Activated CD4-positive, alpha-beta T cell treated with anti-CD3 and anti-CD28 coated beads, Interleukin-2, amount 50 U/mL, for 1 hour (primary cell): Measurements from ENCODE around the gene PPP1R14C.
"Not testable (repeated sequence)": the region's sequence is repeated elsewhere in the genome, so short reads cannot be mapped to it uniquely, and the experiment has no call there.

Experiments
- DNase-seq: peaks from one replicate; pipeline ENCODE4 v3.0.0-alpha.2; 2020

The PPP1R14C gene, protein sequence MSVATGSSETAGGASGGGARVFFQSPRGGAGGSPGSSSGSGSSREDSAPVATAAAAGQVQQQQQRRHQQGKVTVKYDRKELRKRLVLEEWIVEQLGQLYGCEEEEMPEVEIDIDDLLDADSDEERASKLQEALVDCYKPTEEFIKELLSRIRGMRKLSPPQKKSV

DNA sequence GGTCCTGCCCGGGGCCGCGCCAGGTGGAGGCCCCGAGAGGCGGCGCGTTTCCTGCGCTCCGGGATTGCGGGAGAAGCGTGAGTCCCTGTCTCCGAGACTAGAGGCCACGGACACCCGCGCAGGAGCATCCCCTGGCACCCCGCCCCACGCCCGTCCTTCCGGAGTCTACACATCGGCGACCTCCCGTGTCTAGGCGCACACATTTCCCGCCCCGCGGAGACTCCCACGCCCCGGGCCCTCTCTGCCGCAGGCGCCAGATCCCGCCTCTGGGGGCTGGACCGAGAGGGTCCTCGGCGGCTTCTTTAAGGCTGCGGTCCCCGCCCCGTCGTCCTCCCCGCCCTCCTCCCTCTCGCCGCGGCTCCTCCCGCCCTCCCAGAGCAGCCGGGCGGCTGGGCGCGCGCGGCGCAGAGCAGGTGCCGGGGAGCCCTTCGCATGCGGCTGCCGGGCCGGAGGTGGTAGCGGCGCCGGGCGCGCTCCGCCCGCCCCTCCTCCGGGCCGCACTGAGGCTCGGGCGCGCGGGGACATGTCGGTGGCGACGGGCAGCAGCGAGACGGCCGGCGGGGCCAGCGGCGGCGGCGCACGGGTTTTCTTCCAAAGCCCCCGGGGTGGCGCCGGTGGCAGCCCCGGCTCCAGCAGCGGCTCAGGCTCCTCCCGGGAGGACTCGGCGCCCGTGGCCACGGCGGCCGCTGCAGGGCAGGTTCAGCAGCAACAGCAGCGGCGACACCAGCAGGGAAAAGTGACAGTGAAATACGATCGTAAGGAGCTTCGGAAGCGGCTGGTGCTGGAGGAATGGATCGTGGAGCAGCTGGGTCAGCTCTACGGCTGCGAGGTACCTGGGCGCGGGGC is at the start of gene PPP1R14C:
PPP1R14C (plus strand) TSS at position 375 of the 846 bp plus-strand sequence; CDS start at position 524, 149 bp downstream.
- no peak for DNase-seq

DNA sequence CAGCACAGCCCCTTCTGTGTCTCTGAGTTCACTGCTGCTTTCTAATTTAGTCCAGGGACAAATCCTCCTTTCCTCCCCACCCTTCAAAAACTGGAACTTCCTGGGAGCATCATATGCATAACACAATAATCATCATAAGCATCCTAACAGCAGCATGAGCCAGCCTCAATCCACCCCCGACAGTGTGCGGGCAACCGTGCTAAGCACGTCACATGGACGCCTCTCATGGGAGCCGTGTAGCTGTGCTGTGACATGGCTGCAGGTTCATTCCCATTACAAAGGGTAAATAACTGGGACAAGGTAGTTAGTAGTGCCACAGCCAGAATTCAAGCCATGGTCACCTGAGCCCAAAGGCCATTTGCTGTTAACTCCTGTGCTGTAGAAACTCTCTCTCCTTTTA is 49.4 kb upstream of the PPP1R14C start:
- no peak for DNase-seq

DNA sequence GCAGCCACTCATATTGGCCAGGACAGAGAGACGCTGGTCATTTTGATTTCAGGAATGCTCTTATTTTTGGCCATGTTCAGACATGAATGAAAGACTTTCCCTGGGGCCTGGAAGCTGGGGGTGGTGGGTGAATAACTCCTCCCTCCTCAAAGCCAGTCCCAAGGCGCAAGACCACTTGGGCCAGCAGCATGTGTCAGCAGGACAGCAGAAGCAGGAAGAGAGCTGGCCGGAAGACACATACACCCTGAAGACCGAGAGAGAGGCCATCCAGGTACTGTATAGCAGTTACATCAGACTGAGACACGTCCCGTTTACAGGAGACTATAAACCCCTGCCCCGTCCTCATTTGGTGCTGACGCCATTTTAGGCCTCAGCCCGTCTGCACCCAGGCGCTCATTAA is 44.7 kb upstream of the PPP1R14C start:
- no peak for DNase-seq

DNA sequence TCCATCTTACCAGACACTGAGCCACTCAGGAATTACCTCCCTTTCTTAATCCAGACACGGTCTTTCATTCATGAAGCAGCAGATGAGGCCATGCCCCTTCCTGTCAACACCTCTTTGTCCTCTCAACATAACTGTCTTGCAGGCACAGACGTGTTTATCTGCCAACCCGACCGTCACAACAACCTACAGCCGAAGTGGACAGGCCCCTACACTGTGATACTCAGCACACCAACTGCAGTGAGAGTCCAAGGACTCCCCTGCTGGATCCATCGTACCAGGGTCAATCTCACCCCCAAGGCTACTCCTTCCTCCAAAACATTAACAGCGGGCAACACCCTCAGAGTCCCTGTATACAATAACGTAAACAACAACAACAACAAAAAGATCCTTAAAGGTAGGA is 43.3 kb upstream of the PPP1R14C start:
- DNase-seq = no peak

DNA sequence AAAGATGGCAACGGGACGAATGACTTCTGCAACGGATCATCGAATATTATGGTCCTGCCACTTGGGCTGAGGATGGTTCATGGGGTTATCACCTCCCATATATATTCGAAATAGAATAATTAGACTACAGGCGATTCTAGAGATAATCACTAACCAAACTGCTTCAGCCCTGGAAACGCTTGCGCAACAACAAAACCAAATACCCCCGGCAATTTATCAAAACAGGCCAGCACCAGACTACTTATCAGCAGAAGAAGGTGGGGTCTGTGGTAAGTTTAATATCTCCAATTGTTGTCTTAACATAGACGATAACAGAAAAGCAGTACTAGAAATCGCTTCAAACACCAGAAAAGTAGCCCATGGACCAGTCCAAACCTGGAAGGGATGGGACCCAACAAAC is 42.9 kb upstream of the PPP1R14C start:
- DNase-seq = no peak

DNA sequence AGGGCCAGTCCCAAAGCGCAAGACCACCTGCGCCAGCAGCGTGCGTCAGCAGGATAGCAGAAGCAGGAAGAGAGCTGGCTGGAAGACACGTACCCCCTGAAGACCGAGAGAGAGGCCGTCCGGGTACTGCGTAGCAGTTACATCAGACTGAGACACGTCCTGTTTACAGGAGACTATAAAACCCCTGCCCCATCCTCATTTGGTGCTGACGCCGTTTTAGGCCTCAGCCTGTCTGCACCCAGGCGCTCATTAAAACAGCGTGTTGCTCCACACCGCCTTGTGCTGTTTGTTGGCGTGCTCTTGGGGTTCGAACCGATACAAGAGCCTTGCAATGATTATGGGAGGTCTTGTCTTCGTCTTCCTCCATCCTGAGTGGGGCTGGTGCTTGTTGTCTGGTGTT is 42.1 kb upstream of the PPP1R14C start:
- DNase-seq = no peak

DNA sequence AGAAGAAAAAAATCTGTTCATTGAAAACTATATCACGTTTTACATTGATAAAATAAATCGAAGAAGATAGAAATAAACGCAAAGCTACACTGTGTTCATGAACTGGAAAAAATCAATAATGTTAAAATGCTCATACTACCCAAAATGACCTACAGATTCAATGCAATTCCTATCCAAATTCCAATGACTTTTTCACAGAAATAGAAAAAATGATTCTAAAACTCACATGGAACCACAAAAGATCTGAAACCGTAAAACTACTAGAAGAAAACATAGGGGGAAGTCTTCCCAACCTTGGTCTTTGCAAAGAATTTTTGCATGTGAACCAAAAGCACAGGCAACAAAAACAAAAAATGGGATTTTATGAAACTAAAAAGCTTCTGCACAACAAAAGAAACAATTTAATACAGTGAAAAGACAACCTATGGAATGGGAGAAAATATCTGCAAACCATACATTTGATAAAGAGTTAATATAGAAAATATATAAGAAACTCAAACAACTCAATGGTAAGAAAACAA is 40.0 kb upstream of the PPP1R14C start:
- DNase-seq = no peak

DNA sequence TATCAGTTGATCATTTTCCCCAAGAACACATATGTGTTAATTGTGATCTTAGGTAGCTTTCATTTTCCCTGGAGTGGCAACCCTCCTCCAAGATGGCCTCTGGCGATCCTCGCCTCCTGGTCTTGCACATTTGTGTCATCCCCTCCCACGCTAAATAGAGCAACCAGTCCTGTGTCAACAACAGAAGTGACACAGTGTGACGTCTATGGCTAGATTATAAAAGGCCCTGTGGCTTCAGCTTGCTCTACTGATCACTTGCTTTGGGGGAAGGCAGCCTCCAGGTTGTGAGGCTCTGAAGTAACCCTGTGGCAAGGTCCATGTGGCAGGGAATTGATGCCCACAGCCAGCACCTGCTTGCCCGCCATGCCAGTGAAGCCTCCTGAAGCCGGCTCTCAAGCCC is 30.6 kb upstream of the PPP1R14C start:
- DNase-seq = no peak

DNA sequence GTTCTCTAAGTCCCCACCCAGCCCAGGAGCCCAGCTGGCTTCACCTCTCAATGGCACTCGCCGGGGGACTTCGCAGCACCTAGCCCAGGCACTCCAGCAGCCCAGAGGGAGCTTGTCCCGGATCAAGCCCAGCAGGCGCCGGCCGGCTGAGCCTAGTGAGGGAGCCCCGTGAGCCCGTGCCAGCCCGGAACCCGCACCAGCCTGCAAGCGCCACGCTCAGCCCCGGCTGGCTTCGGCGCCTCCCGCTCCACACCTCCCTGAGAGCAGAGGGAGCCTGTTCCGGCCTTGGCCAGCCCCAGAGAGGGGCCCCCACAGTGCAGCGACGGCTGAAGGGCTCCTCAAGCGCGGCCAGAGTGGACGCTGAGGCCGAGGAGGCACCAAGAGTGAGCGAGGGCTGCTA is 27.1 kb upstream of the PPP1R14C start:
- DNase-seq = no peak

DNA sequence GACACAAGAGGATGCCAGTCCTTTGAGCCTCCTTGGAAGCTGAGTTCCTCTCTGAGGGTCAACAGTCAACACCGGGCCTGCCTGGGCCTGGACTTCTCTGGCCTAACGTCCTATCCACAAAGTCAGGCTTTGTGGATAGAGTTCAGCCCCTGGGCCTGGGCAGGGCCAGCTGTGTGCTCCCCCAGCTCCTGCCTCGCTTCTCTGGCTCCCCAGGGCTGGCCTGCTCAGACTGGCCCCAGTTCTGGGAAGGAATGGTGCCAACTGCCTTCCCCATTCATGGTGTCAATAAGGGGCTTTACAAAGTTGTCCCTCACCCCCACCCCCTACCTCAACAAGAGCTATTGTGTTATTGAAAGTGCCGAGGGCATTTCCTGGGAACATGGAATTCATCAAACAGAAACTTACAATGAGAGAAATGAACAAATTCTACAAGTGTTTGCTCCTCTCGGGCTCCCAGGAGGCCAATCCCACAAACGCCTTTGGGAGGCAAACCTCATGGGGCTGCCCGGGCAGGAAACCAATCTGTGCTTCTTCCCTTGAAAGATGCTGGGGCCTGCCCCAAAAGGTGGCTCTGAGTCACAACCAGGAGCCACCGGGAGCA is 26.5 kb upstream of the PPP1R14C start:
- DNase-seq = no peak

DNA sequence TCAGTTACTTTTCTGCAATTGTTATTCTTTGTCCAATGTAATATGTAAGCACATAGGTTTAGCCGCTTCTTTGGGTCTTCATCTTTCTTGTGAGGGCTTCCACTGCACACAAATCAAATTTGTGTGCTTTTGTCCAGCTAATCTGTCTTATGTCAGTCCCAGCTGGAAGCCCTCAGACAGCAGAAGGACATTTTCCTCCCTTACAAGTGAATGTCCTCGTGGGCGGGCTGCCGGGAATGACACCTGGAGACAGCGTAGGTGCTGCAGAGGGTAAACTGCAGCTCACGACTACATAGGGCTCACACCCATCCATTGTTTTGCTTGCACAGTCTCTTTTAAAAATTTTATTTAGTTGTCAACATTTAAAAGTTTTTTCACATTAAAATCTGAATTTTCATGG is 24.6 kb upstream of the PPP1R14C start:
- no peak for DNase-seq

DNA sequence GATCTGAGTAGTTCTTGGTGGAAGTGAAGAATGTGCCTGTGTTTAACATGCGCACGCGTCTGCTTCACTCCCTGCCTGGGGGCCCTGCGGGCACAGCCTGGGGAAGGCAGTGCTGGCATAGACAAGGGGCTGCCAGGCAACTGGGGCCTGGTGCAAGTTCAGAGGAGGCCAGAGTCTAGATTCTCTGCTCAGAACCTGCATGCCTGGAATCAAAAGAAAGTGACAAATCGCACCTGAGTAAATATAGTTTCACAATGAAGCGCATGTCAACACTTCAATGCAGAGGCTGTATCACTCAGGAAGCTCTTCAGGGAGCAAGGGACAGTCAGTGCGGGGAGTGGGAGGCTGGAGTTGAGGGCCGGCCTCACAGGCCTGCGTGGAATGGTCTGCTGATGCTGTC is 24.2 kb upstream of the PPP1R14C start:
- DNase-seq = no peak

DNA sequence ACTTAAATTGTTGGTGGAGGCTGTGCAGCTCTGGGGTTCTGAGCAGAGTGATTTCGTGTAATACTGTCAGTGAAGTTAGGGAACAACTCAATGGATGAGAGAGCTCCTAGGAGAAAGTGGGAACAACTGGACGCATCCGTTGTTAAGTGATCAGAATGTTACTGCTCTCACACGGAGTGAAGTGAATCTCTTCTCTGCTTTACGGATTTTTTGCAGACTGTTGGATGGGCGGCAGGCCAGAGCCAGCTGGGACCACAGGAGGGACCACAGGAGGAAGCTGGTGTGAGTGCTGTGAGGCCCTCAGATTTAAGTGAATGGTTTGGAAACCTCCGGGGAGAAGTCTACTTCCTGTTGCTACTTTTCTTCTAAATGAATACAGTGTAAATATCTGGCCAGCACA is 23.7 kb upstream of the PPP1R14C start:
- DNase-seq = no peak

DNA sequence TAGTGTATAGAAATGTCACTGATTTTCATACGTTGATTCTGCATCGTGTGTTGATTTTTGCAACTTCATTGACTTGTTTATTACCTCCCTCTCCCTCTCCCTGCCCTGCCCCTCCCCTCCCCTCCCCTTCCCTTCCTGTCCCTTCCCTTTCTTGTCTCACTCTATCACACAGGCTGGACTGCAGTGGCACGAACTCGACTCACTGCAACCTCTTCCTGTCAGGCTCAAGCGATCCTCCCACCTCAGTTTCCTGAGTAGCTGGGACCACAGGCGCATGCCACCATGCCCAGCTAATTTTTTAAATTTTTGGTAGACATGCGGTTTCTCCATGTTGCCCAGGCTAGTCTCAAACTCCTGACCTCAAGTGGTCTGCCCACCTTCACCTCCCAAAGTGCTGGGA is 19.2 kb upstream of the PPP1R14C start:
- DNase-seq = no peak

DNA sequence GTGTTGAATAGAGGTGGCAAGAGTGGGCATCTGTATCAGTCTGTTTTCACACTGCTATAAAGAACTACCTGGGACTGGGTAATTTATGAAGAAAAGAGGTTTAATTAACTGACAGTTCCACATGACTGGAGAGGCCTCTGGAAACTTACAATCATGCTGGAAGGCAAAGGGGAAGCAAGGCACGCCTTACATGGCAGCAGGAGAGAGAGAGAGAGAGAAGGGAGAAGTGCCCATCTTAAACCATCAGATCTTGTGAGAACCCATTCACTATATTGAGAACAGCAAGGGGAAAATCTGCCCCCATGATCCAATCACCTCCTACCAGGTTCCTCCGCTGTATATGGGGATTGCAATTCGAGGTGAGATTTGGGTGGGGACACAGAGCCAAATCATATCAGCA is 18.6 kb upstream of the PPP1R14C start:
- no peak for DNase-seq

DNA sequence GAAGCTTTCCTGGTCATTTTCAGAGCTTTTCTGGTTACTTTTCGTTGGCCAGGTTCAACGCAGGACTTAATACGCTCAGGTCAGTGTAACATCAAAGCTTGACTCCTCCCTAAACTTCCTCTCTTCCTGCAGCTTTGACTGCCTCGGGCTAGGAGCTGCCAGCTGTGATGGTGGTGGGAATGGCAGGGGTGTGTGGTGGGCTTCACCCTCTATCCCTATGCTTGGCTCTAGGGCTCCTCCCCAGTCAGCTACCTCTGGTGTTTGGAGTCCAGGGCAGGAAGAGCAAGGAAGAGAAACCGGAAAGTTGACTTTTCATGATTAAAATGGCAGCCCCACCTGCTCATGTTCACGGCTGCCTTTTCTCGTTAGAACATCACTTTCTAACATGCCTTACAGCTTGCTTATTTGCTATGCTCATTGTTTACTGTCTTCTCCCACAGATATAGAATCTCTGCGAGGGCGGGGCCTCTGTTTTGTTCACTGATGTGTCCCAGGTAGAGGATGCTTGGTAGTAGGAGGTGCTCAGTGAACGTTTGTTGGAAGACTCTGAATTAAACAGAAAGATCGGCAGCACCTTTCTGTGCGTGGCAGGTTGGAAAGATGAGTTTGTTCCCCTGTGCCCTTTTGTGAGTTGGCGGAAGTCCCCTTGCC is 16.1 kb upstream of the PPP1R14C start:
- no peak for DNase-seq

DNA sequence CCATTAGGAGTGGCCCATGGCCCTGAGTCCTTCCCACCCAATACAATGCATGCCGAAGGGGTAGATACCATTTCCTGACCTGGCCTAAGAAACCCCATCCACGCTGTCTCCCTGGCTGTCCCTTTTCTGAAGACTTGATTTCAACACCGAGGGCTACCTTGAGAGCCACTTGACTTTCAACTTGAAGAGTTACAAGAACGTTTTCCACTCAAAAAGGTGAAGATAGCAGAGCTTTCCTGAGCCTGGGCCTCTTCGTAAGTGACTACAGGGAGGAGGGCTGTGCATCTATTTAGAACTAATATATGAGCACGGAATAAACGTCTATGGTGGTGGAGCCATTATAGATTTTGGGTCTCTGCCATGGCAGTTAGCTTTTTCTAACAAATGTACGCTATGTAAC is 14.4 kb upstream of the PPP1R14C start:
- DNase-seq = no peak

DNA sequence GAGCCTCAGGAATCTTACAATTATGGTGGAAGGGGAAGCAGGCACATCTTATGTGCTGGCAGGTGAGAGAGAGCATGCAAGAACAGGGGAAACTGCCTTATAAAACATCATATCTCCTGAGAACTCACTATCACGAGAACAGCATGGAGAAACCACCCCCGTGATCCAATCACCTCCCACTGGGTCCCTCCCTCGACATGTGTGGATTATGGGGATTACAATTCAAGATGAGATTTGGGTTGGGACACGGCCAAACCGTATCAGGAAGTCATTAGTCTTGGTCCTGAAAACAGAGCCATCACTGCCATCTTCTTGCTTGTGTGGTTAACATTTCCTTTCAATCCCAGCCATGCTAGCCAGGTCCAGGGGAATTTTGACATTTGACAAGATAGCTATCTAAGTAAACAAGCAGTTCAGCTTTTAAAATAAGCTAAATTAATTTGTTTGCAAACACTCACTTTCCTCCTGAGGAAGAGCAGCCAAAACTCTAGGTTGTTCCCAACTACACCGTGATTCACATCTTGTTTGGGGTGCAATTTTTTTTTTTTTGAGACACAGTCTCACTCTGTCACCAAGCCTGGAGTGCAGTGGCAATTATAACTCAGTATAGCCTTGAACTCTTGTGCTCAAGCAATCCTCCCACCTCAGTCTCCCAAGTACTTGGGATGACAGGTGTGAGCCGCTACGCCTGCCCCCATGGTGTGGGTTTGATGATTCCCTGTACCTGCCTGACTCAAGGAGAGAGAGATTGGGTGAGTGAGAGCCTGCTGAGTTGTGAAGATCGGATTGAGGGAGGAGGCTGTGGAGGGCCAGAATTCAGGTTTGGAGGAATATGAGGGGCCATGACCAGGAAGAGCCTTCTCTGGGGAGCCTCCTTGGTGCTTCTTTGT is 13.0 kb upstream of the PPP1R14C start:
- DNase-seq = no peak

DNA sequence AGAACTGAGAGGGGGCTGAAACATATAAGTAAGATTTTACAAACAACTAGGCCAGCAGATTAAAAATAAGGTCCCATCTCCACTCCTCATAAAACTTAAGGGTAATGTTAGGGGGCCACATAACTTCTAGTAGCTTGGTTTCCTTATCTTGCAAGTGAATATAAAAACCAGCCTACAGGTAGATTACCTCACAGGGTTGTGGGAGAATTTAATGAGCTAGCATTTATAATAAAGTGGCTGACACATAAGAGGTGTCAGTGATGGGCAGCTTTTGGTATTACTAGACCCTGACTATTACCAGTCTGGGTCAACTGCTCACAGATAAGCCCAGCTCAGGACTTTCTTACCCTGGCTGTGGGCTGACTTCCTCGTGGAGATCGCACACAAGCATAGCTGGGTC is 9.2 kb upstream of the PPP1R14C start:
- no peak for DNase-seq

DNA sequence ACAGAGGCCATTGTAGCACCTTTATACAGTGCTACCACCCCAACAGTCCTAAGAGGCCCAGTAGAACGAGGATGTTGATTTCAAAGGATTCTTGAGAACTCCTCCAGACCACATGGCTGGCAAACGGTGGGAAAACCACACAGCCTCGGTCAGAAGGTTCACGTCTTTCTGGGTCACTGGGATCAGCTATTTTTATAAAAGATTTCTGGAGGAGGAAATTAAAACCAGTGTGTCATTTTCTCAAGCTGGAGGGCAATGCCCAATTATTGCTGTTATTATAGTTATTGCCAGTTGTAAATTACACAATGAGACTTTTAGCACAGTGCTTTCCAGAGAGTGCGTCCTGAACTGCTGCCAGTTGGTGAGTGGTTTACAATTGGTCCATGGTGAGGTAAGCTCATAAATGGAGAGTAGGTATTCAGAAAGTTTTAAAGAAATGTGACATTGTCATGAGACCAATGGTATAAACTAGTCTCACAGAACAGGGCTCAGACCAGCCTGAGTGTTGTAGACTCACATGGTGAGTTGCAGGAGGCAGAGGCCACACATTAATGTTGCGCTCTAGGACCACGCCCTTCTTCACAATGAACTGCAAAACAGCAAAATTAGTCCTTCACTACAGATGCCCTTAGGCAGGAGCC is 8.4 kb upstream of the PPP1R14C start:
- no peak for DNase-seq

DNA sequence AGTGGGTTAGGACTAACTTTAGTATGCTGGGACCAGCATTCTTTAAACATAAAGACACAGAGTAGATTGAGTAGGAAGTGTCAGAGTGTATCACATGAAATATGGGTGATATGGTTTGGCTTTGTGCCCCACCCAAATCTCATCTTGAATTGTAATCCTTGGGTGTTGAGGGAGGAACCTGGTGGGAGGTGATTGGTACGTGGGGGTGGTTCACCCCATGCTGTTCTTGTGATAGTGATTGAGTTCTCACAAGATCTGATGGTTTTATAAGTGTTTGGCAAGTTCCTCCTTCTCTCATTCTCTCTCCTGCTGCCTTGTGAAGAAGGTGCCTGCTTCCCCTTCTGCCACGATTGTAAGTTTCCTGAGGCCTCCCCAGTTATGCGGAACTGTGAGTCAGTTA is 5.1 kb upstream of the PPP1R14C start:
- not testable (repeated sequence) for DNase-seq

DNA sequence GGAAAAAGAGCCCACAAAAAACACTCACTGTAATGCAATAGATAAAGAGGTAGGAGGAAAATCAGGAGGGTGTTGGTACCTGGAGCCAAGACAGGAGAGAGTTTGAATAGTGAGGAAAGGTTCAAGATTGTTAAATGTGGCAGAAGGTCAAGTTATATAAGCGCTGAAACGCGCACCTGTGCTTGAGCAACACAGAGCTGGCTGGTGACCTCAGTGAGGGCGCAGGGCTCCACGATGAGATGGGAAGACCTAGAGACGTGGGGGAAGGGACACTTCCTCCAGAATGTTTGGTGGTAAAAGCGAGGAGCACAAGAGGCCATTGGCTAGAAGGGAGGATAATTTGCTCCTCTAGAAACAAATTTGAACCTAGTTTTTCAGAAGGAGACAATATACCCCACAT is 4.2 kb upstream of the PPP1R14C start:
- no peak for DNase-seq
